ENCODE measurements around the gene RGS9BP.
"Not testable (repeated sequence)": the region's sequence is repeated elsewhere in the genome, so short reads cannot be mapped to it uniquely, and the experiment has no call there.

RGS9BP gene

GRCh38 chr19:32675720-32676185 lies at the start of gene RGS9BP:
TSS of gene RGS9BP (plus strand) at chr19:32675848. CDS start at chr19:32676264, 416 bp downstream.
- peak; percentile 44 for DNase-seq

- no peak for DNase-seq
Measured at GRCh38 chr19:32626969-32627368, 48.7 kb upstream of the RGS9BP start.

- DNase-seq = no peak
Measured at GRCh38 chr19:32627714-32628270, 47.9 kb upstream of the RGS9BP start.

- no peak for DNase-seq
Measured at GRCh38 chr19:32630338-32630737, 45.3 kb upstream of the RGS9BP start.

GRCh38 chr19:32631381-32631780 lies 44.3 kb upstream of the RGS9BP start:
- no peak for DNase-seq

- no peak for DNase-seq
Measured at GRCh38 chr19:32637480-32637879, 38.2 kb upstream of the RGS9BP start.

GRCh38 chr19:32638625-32639024 lies 37.0 kb upstream of the RGS9BP start:
- no peak for DNase-seq

GRCh38 chr19:32642771-32643170 lies 32.9 kb upstream of the RGS9BP start:
- no peak for DNase-seq

- DNase-seq = no peak
Measured at GRCh38 chr19:32646556-32646955, 29.1 kb upstream of the RGS9BP start.

GRCh38 chr19:32647361-32647760 lies 28.3 kb upstream of the RGS9BP start:
- DNase-seq = no peak

GRCh38 chr19:32649751-32650150 lies 25.9 kb upstream of the RGS9BP start:
- no peak for DNase-seq

- no peak for DNase-seq
Measured at GRCh38 chr19:32650671-32651070, 25.0 kb upstream of the RGS9BP start.

- no peak for DNase-seq
Measured at GRCh38 chr19:32651729-32652140, 23.9 kb upstream of the RGS9BP start.

- not testable (repeated sequence) for DNase-seq
Measured at GRCh38 chr19:32652331-32652730, 23.3 kb upstream of the RGS9BP start.

GRCh38 chr19:32652894-32653598 lies 22.6 kb upstream of the RGS9BP start:
- no peak for DNase-seq

- no peak for DNase-seq
Measured at GRCh38 chr19:32653599-32653915, 22.1 kb upstream of the RGS9BP start.

- not testable (repeated sequence) for DNase-seq
Measured at GRCh38 chr19:32656379-32656778, 19.3 kb upstream of the RGS9BP start.

- DNase-seq = no peak
Measured at GRCh38 chr19:32658075-32658474, 17.6 kb upstream of the RGS9BP start.

- DNase-seq = no peak
Measured at GRCh38 chr19:32658527-32658926, 17.1 kb upstream of the RGS9BP start.

GRCh38 chr19:32661318-32661717 lies 14.3 kb upstream of the RGS9BP start:
- no peak for DNase-seq

- DNase-seq = no peak
Measured at GRCh38 chr19:32662186-32662585, 13.5 kb upstream of the RGS9BP start.

GRCh38 chr19:32666084-32666483 lies 9.6 kb upstream of the RGS9BP start:
- DNase-seq = no peak

- DNase-seq = no peak
Measured at GRCh38 chr19:32669310-32669709, 6.3 kb upstream of the RGS9BP start.

- no peak for DNase-seq
Measured at GRCh38 chr19:32671883-32672593, 3.6 kb upstream of the RGS9BP start.

Measured in NCI-H446 treated with DMSO at 0.1 percent for 48 hours (cell line).